SK-N-SH (cell line): ENCODE data around the gene ZNF496. TPM values are rescaled to one million over a fixed set of nuclear protein-coding genes. Genes with fewer than 3 reads are reported as not detected.

Experiments
- CTCF ChIA-PET: fragments of 300-600, 350-600 bp; formaldehyde crosslinking; extraction: SDS; loops from one replicate; lab custom pipeline; 2021; lab: Yijun Ruan, JAX
- POLR2A ChIA-PET: fragments of 350-600 bp; sonication (Branson Sonifier 250); formaldehyde crosslinking; extraction: SDS; loops from one replicate; lab custom pipeline; 2020; ENCODE audit warnings: antibody characterized with exemption, inconsistent platforms; lab: Yijun Ruan, JAX
- DNase-seq: peaks from one replicate; pipeline ENCODE4 v3.0.0; 2012
- H2AFZ ChIP-seq: fragments of 200-600 bp; sonication (generic); 2 replicates; pipeline ENCODE4 v1.8.1; 2016; ENCODE audit warnings: antibody characterized with exemption, mild to moderate bottlenecking, low read depth
- H3F3A ChIP-seq: fragments of 200-600 bp; sonication (generic); replicated peaks from 2 replicates; pipeline ENCODE3; 2016; ENCODE audit warnings: antibody characterized with exemption, mild to moderate bottlenecking; ENCODE audit not compliant: insufficient read depth
- H3K27ac ChIP-seq, 2 experiments: fragments of 200-500 bp in 1 of 2; fragments of 200-600 bp in 1 of 2; sonication (Bioruptor generic) in 1 of 2; sonication (generic), shearing (Covaris generic) in 1 of 2; 2 replicates each; pipeline versions ENCODE4 v1.5.1 to v1.6.1; 2014 to 2016; ENCODE audit warnings: low read depth in 2 of 2, inconsistent platforms in 1 of 2, low read length in 1 of 2, mild to moderate bottlenecking in 1 of 2, mixed read lengths in 1 of 2
- H3K27me3 ChIP-seq: fragments of 200-600 bp; sonication (generic), shearing (Covaris generic); 2 replicates; pipeline ENCODE4 v1.6.1; 2016; ENCODE audit warnings: mixed run types; ENCODE audit not compliant: insufficient read depth
- H3K36me3 ChIP-seq, 2 experiments: fragments of 200-500 bp in 1 of 2; fragments of 200-600 bp in 1 of 2; sonication (Bioruptor generic) in 1 of 2; sonication (generic) in 1 of 2; replicated peaks in 1 of 2; 2 replicates each; pipeline versions ENCODE3 to v1.5.1; 2014 to 2016; ENCODE audit warnings: low read length in 1 of 2, mild to moderate bottlenecking in 1 of 2; ENCODE audit not compliant: insufficient read depth in 2 of 2, control insufficient read depth in 1 of 2
- H3K4me1 ChIP-seq, 2 experiments: fragments of 200-500 bp in 1 of 2; fragments of 200-600 bp in 1 of 2; sonication (Bioruptor generic) in 1 of 2; sonication (generic), shearing (Covaris generic) in 1 of 2; 2 replicates each; pipeline versions ENCODE4 v1.5.1 to v1.6.1; 2014 to 2016; ENCODE audit warnings: low read depth in 1 of 2, low read length in 1 of 2, mixed run types in 1 of 2; ENCODE audit not compliant: insufficient read depth in 2 of 2, control insufficient read depth in 1 of 2
- H3K4me2 ChIP-seq: fragments of 200-600 bp; sonication (generic), shearing (Covaris generic); 2 replicates; pipeline ENCODE4 v1.6.1; 2017; ENCODE audit warnings: mixed run types
- H3K4me3 ChIP-seq, 2 experiments: fragments of 200-500 bp in 1 of 2; fragments of 200-600 bp in 1 of 2; sonication (Bioruptor generic) in 1 of 2; sonication (generic), shearing (Covaris generic) in 1 of 2; 2 replicates each; pipeline versions ENCODE4 v1.5.1 to v1.8.1; 2014 to 2016; ENCODE audit warnings: low read depth in 2 of 2, inconsistent platforms in 1 of 2, low read length in 1 of 2, mild to moderate bottlenecking in 1 of 2, mixed read lengths in 1 of 2, moderate library complexity in 1 of 2
- H3K79me2 ChIP-seq: fragments of 200-600 bp; sonication (generic); 2 replicates; pipeline ENCODE4 v1.8.1; 2017; ENCODE audit warnings: mild to moderate bottlenecking; ENCODE audit not compliant: insufficient read depth
- H3K9ac ChIP-seq: fragments of 200-600 bp; sonication (generic); 2 replicates; pipeline ENCODE4 v1.6.1; 2017; ENCODE audit warnings: mixed run types
- H3K9me2 ChIP-seq: fragments of 200-600 bp; sonication (generic); 2 replicates; pipeline ENCODE4 v1.6.1; 2017; ENCODE audit warnings: mixed run types
- H3K9me3 ChIP-seq: fragments of 200-600 bp; sonication (generic); 2 replicates; pipeline ENCODE4 v1.6.1; 2017; ENCODE audit warnings: mixed run types, mild to moderate bottlenecking, moderate library complexity
- H4K20me1 ChIP-seq: fragments of 200-600 bp; sonication (generic); 2 replicates; pipeline ENCODE4 v1.6.1; 2017; ENCODE audit warnings: mild to moderate bottlenecking, mixed run types; ENCODE audit not compliant: insufficient read depth
- CHD2 ChIP-seq: fragments of 150-350 bp; IDR thresholded peaks from 2 replicates; pipeline ENCODE4 v1.6.1; 2018; ENCODE audit warnings: low read length; ENCODE audit not compliant: partially characterized antibody
- CTCF ChIP-seq: fragments of 200-600 bp; sonication (generic); IDR thresholded peaks from 2 replicates; pipeline ENCODE4 v1.6.1; 2017; ENCODE audit warnings: antibody characterized with exemption, mild to moderate bottlenecking, moderate library complexity
- ELF1 ChIP-seq: IDR thresholded peaks from 2 replicates; pipeline ENCODE4 v1.4.0; 2012
- GATA2 ChIP-seq: sonication (generic); formaldehyde crosslinking; IDR thresholded peaks from 2 replicates; pipeline ENCODE4 v1.5.0; 2020; ENCODE audit warnings: mild to moderate bottlenecking, missing genetic modification reagents
- JUND ChIP-seq: IDR thresholded peaks from 2 replicates; pipeline ENCODE4 v1.4.0; 2012
- MEF2A ChIP-seq: IDR thresholded peaks from 2 replicates; pipeline ENCODE4 v1.4.0; 2012; ENCODE audit warnings: low read depth, borderline replicate concordance
- MXI1 ChIP-seq: IDR thresholded peaks from 2 replicates; pipeline ENCODE4 v1.6.1; 2012; ENCODE audit warnings: mild to moderate bottlenecking, low read depth, low read length, improper control_type of control experiment
- NFIC ChIP-seq: IDR thresholded peaks from 2 replicates; pipeline ENCODE4 v1.4.0; 2012; ENCODE audit warnings: borderline replicate concordance
- RCOR1 ChIP-seq: fragments of 150-350 bp; IDR thresholded peaks from 2 replicates; pipeline ENCODE4 v1.6.1; 2017; ENCODE audit warnings: antibody characterized with exemption, low read length
- RXRA ChIP-seq: IDR thresholded peaks from 2 replicates; pipeline ENCODE4 v1.4.0; 2012; ENCODE audit warnings: low read depth, mild to moderate bottlenecking, borderline replicate concordance
- TAF1 ChIP-seq: IDR thresholded peaks from 2 replicates; pipeline ENCODE4 v1.6.1; 2012; ENCODE audit warnings: low read depth, mild to moderate bottlenecking, low read length, moderate library complexity, borderline replicate concordance
- WGBS: methylation state at CpG from one replicate; pipeline ENCODE4 v1.1.6; 2017; ENCODE audit warnings: low lambda C conversion rate; 5-methylcytosine and 5-hydroxymethylcytosine counted together
- polyA plus RNA-seq, 3 experiments: library from polyadenylated mRNA; depleted of rRNA; stranded (reverse); fragments of >200 nt; gene quantifications; 2 replicates each; pipeline ENCODE4 v1.2.3, GENCODE V29; 2012
- TF ChIP-seq, protein P1 (sequence below): IDR thresholded peaks from 2 replicates; pipeline ENCODE4 v1.4.0; 2012; ENCODE audit warnings: low read depth
- TF ChIP-seq, protein P2 (sequence below): IDR thresholded peaks from 2 replicates; pipeline ENCODE4 v1.6.1; 2012; ENCODE audit warnings: mild to moderate bottlenecking, low read depth, low read length, moderate library complexity

The ZNF496 gene
- polyA plus RNA-seq, 1 of the 3 experiments (the other 2 are of a cell fraction), result 23.2 TPM

GRCh38 chr1:247297263-247298123 lies 34.2 kb downstream of the ZNF496 start:
- Histone ChIP-seq H3K79me2 (no peaks in the 10 kb centered on the region), H2AFZ (no peak overlapping the region), H3F3A (no peaks in the 10 kb centered on the region), H3K4me2 (no peak overlapping the region), H3K9ac (no peak overlapping the region), H3K9me3 (no peaks in the 10 kb centered on the region), H3K36me3 (peaks cover 7 to 27% of the 10 kb centered on the region in 2 experiments), H3K4me3 (no peak overlapping the region), H3K4me1 (no peaks in the 10 kb centered on the region), H3K9me2 (no peaks in the 10 kb centered on the region), H3K27ac (no peak overlapping the region), H4K20me1 (no peaks in the 10 kb centered on the region), H3K27me3 (no peaks in the 10 kb centered on the region)
- TF ChIP-seq, protein P1, sequence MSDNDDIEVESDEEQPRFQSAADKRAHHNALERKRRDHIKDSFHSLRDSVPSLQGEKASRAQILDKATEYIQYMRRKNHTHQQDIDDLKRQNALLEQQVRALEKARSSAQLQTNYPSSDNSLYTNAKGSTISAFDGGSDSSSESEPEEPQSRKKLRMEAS, result no peak
- TF ChIP-seq RCOR1, result no peak
- TF ChIP-seq MEF2A, result no peak
- TF ChIP-seq CHD2, result no peak
- TF ChIP-seq JUND, result no peak
- no peak for TF ChIP-seq GATA2 (CRISPR knock-in tag)
- TF ChIP-seq, protein P2, sequence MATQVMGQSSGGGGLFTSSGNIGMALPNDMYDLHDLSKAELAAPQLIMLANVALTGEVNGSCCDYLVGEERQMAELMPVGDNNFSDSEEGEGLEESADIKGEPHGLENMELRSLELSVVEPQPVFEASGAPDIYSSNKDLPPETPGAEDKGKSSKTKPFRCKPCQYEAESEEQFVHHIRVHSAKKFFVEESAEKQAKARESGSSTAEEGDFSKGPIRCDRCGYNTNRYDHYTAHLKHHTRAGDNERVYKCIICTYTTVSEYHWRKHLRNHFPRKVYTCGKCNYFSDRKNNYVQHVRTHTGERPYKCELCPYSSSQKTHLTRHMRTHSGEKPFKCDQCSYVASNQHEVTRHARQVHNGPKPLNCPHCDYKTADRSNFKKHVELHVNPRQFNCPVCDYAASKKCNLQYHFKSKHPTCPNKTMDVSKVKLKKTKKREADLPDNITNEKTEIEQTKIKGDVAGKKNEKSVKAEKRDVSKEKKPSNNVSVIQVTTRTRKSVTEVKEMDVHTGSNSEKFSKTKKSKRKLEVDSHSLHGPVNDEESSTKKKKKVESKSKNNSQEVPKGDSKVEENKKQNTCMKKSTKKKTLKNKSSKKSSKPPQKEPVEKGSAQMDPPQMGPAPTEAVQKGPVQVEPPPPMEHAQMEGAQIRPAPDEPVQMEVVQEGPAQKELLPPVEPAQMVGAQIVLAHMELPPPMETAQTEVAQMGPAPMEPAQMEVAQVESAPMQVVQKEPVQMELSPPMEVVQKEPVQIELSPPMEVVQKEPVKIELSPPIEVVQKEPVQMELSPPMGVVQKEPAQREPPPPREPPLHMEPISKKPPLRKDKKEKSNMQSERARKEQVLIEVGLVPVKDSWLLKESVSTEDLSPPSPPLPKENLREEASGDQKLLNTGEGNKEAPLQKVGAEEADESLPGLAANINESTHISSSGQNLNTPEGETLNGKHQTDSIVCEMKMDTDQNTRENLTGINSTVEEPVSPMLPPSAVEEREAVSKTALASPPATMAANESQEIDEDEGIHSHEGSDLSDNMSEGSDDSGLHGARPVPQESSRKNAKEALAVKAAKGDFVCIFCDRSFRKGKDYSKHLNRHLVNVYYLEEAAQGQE, result no peak
- no peak for TF ChIP-seq ELF1
- no peak for TF ChIP-seq RXRA
- TF ChIP-seq TAF1, result no peak
- no peak for TF ChIP-seq MXI1
- TF ChIP-seq CTCF, result no peak
- TF ChIP-seq NFIC, result no peak
- 95% methylated on average over 9 of the region's 9 CpGs for WGBS
- CTCF ChIA-PET, result interaction anchor here (0.6 kb wide), 1 partner anchor 23 kb away, joined by 3 read pairs; no protein-coding TSS in a partner anchor
- DNase-seq, result no peak
- POLR2A ChIA-PET, result no interaction called here
